Stimulated activated CD8-positive, alpha-beta memory T cell treated with anti-CD3 and anti-CD28 coated beads, Interleukin-12 subunit alpha, Interleukin-12 subunit beta, amount 100 ng/mL, for 1 hour (primary cell): Measurements from ENCODE around the gene FTSJ1.
A peak's percentile ranks its signal among the peaks of the same experiment; 100 is the strongest.
"Not testable (repeated sequence)": the region's sequence is repeated elsewhere in the genome, so short reads cannot be mapped to it uniquely, and the experiment has no call there.

ENCODE experiments used
- DNase-seq: peaks from one replicate; pipeline ENCODE4 v3.0.0-alpha.2; 2020; ENCODE audit warnings: low read depth

FTSJ1 gene

GRCh38 chrX:48475774-48476577 lies at the start of gene FTSJ1:
Gene FTSJ1, plus strand, starts transcription at chrX:48476199. Its CDS starts 1,849 bp downstream, at chrX:48478048.
- peak; percentile 73 for DNase-seq

GRCh38 chrX:48427027-48427716 lies 48.8 kb upstream of the FTSJ1 start:
- not testable (repeated sequence) for DNase-seq

- DNase-seq, result not testable (repeated sequence)
Observed at GRCh38 chrX:48429606-48430005, 46.4 kb upstream of the FTSJ1 start.

GRCh38 chrX:48430166-48430565 lies 45.8 kb upstream of the FTSJ1 start:
- DNase-seq, result not testable (repeated sequence)

- DNase-seq, result not testable (repeated sequence)
Observed at GRCh38 chrX:48433713-48434112, 42.3 kb upstream of the FTSJ1 start.

GRCh38 chrX:48447201-48447600 lies 28.8 kb upstream of the FTSJ1 start:
- not testable (repeated sequence) for DNase-seq

GRCh38 chrX:48450076-48450475 lies 25.9 kb upstream of the FTSJ1 start:
- DNase-seq, result no peak

- no peak for DNase-seq
Observed at GRCh38 chrX:48451708-48452107, 24.3 kb upstream of the FTSJ1 start.

- DNase-seq, result no peak
Observed at GRCh38 chrX:48456628-48457331, 19.2 kb upstream of the FTSJ1 start.

- no peak for DNase-seq
Observed at GRCh38 chrX:48458711-48459110, 17.3 kb upstream of the FTSJ1 start.

GRCh38 chrX:48459483-48459882 lies 16.5 kb upstream of the FTSJ1 start:
- no peak for DNase-seq

GRCh38 chrX:48460031-48460430 lies 16.0 kb upstream of the FTSJ1 start:
- DNase-seq, result no peak

- DNase-seq, result no peak
Observed at GRCh38 chrX:48460606-48461005, 15.4 kb upstream of the FTSJ1 start.

- DNase-seq, result no peak
Observed at GRCh38 chrX:48461830-48462229, 14.2 kb upstream of the FTSJ1 start.

GRCh38 chrX:48465336-48465933 lies 10.6 kb upstream of the FTSJ1 start:
- DNase-seq, result no peak

- DNase-seq, result no peak
Observed at GRCh38 chrX:48466696-48467095, 9.3 kb upstream of the FTSJ1 start.

GRCh38 chrX:48467281-48467761 lies 8.7 kb upstream of the FTSJ1 start:
- DNase-seq, result no peak

- peak; percentile 2 for DNase-seq
Observed at GRCh38 chrX:48468247-48468671, 7.7 kb upstream of the FTSJ1 start.

GRCh38 chrX:48468693-48469691 lies 7.0 kb upstream of the FTSJ1 start:
- peak; percentile 13 for DNase-seq

- DNase-seq, result no peak
Observed at GRCh38 chrX:48470110-48470832, 5.7 kb upstream of the FTSJ1 start, which contains the start of gene SLC38A5. Gene SLC38A5, minus strand, starts transcription at chrX:48470260. Its CDS starts 2,336 bp downstream, at chrX:48467924.
